Mucosa of stomach (tissue), 1 donor: Measurements from ENCODE around the gene SLC30A1.
A peak's percentile ranks its signal among the peaks of the same experiment; 100 is the strongest.

Experiments used
- H3K27me3 ChIP-seq: one replicate; pipeline ENCODE4 v1.7.0; 2013; ENCODE audit warnings: mild to moderate bottlenecking, low read length; ENCODE audit not compliant: control insufficient read depth, insufficient read depth
- H3K36me3 ChIP-seq: one replicate; pipeline ENCODE4 v1.7.0; 2013; ENCODE audit warnings: low read length; ENCODE audit not compliant: control insufficient read depth, insufficient read depth
- H3K4me1 ChIP-seq: one replicate; pipeline ENCODE4 v1.7.0; 2013; ENCODE audit warnings: mild to moderate bottlenecking, low read length; ENCODE audit not compliant: control insufficient read depth, insufficient read depth
- H3K4me3 ChIP-seq: one replicate; pipeline ENCODE4 v1.7.0; 2013; ENCODE audit warnings: low read length
- H3K9ac ChIP-seq: one replicate; pipeline ENCODE4 v1.7.0; 2013; ENCODE audit warnings: mild to moderate bottlenecking, low read length, moderate library complexity
- H3K9me3 ChIP-seq: one replicate; pipeline ENCODE4 v1.7.0; 2013; ENCODE audit warnings: mild to moderate bottlenecking, low read length, moderate library complexity; ENCODE audit not compliant: control insufficient read depth
- donor health status: Pancreatic carcinoma.

Gene SLC30A1

GRCh38 chr1:211595419-211595818 lies 16.5 kb upstream of the SLC30A1 start:
- Histone ChIP-seq H3K9ac (no peak overlapping the region), H3K4me3 (no peak overlapping the region), H3K27me3 (no peaks in the 10 kb centered on the region), H3K9me3 (no peaks in the 10 kb centered on the region), H3K4me1 (no peaks in the 10 kb centered on the region), H3K36me3 (no peaks in the 10 kb centered on the region)

- H3K27me3 ChIP-seq: no peaks in the 10 kb centered on the region
- H3K4me1 ChIP-seq: no peaks in the 10 kb centered on the region
- no peaks in the 10 kb centered on the region for H3K9me3 ChIP-seq
- H3K9ac ChIP-seq: no peak overlapping the region
- no peaks in the 10 kb centered on the region for H3K36me3 ChIP-seq
- no peak overlapping the region for H3K4me3 ChIP-seq
Measured at GRCh38 chr1:211591980-211592493, 13.1 kb upstream of the SLC30A1 start.

- no peaks in the 10 kb centered on the region for H3K36me3 ChIP-seq
- H3K4me3 ChIP-seq: no peak overlapping the region
- H3K9me3 ChIP-seq: no peaks in the 10 kb centered on the region
- H3K4me1 ChIP-seq: no peaks in the 10 kb centered on the region
- H3K9ac ChIP-seq: no peak overlapping the region
- H3K27me3 ChIP-seq: no peaks in the 10 kb centered on the region
Measured at GRCh38 chr1:211589782-211590721, 11.1 kb upstream of the SLC30A1 start.

GRCh38 chr1:211588711-211589110 lies 9.8 kb upstream of the SLC30A1 start:
- H3K4me3 ChIP-seq: no peak overlapping the region
- H3K27me3 ChIP-seq: no peaks in the 10 kb centered on the region
- H3K9ac ChIP-seq: no peak overlapping the region
- H3K36me3 ChIP-seq: no peaks in the 10 kb centered on the region
- no peaks in the 10 kb centered on the region for H3K4me1 ChIP-seq
- no peaks in the 10 kb centered on the region for H3K9me3 ChIP-seq

- Histone ChIP-seq H3K4me3 (no peak overlapping the region), H3K9ac (no peak overlapping the region), H3K4me1 (no peaks in the 10 kb centered on the region)
Measured at GRCh38 chr1:211587123-211587522, 8.2 kb upstream of the SLC30A1 start.

GRCh38 chr1:211586538-211586937 lies 7.6 kb upstream of the SLC30A1 start:
- no peak overlapping the region for H3K9ac ChIP-seq
- H3K36me3 ChIP-seq: no peaks in the 10 kb centered on the region
- H3K4me1 ChIP-seq: no peaks in the 10 kb centered on the region
- no peaks in the 10 kb centered on the region for H3K9me3 ChIP-seq
- no peak overlapping the region for H3K4me3 ChIP-seq
- no peaks in the 10 kb centered on the region for H3K27me3 ChIP-seq

More at GRCh38 chr1:211587123-211587522, 8.2 kb upstream of the SLC30A1 start:
- H3K36me3 ChIP-seq: no peaks in the 10 kb centered on the region
- H3K9me3 ChIP-seq: no peaks in the 10 kb centered on the region
- no peaks in the 10 kb centered on the region for H3K27me3 ChIP-seq

GRCh38 chr1:211583011-211583992 lies 4.3 kb upstream of the SLC30A1 start:
- Histone ChIP-seq H3K4me3 (no peak overlapping the region), H3K4me1 (peaks cover 8% of the 10 kb centered on the region), H3K9me3 (no peaks in the 10 kb centered on the region), H3K27me3 (no peaks in the 10 kb centered on the region), H3K9ac (no peak overlapping the region), H3K36me3 (no peaks in the 10 kb centered on the region)

- H3K9ac ChIP-seq: no peak overlapping the region
- H3K9me3 ChIP-seq: no peaks in the 10 kb centered on the region
- H3K4me1 ChIP-seq: peaks cover 8% of the 10 kb centered on the region
- H3K4me3 ChIP-seq: no peak overlapping the region
- no peaks in the 10 kb centered on the region for H3K27me3 ChIP-seq
- no peaks in the 10 kb centered on the region for H3K36me3 ChIP-seq
Measured at GRCh38 chr1:211581526-211581925, 2.6 kb upstream of the SLC30A1 start.

- Histone ChIP-seq H3K36me3 (no peaks in the 10 kb centered on the region), H3K4me1 (peaks cover 8% of the 10 kb centered on the region), H3K27me3 (no peaks in the 10 kb centered on the region), H3K9me3 (no peaks in the 10 kb centered on the region), H3K9ac (peak overlapping the region; percentile 73), H3K4me3 (no peak overlapping the region)
Measured at GRCh38 chr1:211580303-211580687, 1.3 kb upstream of the SLC30A1 start.

GRCh38 chr1:211579440-211580302 lies 710 bp upstream of the SLC30A1 start:
- H3K4me3 ChIP-seq: peak overlapping the region; percentile 49
- H3K4me1 ChIP-seq: peaks cover 8% of the 10 kb centered on the region

More at GRCh38 chr1:211579440-211580302, 710 bp upstream of the SLC30A1 start:
- Histone ChIP-seq H3K9me3 (no peaks in the 10 kb centered on the region), H3K9ac (peak overlapping the region; percentile 73), H3K27me3 (no peaks in the 10 kb centered on the region), H3K36me3 (no peaks in the 10 kb centered on the region)
